Measurements from ENCODE around the gene TMEM132C. TPM values are rescaled to one million over a fixed set of nuclear protein-coding genes. Genes with fewer than 3 reads are reported as not detected.

TMEM132C gene
- total and polyA plus RNA-seq, 3 donors from 2014 or later = 2.9 to 5.5 (median 3.3) TPM

DNA sequence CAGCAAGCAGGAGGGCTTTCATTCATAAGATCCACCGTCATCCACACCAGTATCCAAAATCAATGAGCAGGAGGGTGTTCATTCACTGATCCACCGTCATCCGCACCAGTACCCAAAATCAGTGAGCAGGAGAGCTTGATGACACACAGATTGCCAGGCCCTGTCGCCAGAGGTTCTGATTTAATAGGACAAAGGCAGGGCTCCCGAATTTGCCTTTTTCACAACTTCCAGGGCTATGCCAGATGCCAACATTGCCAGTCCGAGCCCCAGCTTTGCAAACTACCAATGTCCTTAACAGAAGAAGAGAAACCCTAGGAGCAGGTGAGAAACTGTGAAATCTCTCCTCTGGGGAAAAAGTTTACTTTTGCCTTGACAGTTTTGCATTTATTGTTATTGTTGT lies 441.8 kb downstream of the TMEM132C start:
- Histone ChIP-seq H3K27me3 (no peaks in the 10 kb centered on the region), H3K27ac (no peak overlapping the region), H3K4me3 (no peak overlapping the region), H3K36me3 (ENCODE audit: low read depth, missing control alignments) (no peaks in the 10 kb centered on the region), H3K4me1 (no peaks in the 10 kb centered on the region), H3K9me3 (no peaks in the 10 kb centered on the region)
- no peak for DNase-seq
- 73 to 85% methylated on average over 6 of the region's 6 CpGs for WGBS, 2 donors
- intact Hi-C loops (cut with DNase I; ENCODE audit: low total_unique reads) = no loop called here
- TF ChIP-seq, protein P1, sequence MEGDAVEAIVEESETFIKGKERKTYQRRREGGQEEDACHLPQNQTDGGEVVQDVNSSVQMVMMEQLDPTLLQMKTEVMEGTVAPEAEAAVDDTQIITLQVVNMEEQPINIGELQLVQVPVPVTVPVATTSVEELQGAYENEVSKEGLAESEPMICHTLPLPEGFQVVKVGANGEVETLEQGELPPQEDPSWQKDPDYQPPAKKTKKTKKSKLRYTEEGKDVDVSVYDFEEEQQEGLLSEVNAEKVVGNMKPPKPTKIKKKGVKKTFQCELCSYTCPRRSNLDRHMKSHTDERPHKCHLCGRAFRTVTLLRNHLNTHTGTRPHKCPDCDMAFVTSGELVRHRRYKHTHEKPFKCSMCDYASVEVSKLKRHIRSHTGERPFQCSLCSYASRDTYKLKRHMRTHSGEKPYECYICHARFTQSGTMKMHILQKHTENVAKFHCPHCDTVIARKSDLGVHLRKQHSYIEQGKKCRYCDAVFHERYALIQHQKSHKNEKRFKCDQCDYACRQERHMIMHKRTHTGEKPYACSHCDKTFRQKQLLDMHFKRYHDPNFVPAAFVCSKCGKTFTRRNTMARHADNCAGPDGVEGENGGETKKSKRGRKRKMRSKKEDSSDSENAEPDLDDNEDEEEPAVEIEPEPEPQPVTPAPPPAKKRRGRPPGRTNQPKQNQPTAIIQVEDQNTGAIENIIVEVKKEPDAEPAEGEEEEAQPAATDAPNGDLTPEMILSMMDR (IDR thresholded peaks at IDR 0.05) = no peak
- no peak for TF ChIP-seq POLR2A (IDR thresholded peaks at IDR 0.05)

DNA sequence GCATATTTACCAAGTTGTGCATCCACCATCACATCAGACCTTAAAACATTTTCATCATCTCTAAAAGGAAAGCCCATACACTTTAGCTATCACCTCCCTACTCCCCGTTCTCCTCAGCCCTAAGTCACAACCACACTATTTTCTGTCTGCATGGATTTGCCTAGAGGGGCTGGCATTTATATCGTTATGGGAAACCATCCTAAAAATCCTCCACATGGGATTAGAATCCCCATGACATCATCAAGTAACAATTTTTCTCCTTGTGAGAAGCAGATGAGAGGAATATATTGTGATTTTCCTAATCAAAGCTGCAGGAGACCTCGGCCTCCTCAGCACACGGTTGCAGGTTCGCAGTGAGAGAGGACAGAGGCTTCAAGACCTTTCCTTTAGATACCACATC lies 442.7 kb downstream of the TMEM132C start:
- H3K4me3 ChIP-seq = no peak overlapping the region
- 71 to 86% methylated on average over 5 of the region's 5 CpGs for WGBS, 2 donors
- H3K27ac ChIP-seq = no peak overlapping the region
- no peak for TF ChIP-seq POLR2A (IDR thresholded peaks at IDR 0.05)
- TF ChIP-seq, protein P1 (IDR thresholded peaks at IDR 0.05) = no peak
- no peak for DNase-seq
- H3K4me1 ChIP-seq = no peaks in the 10 kb centered on the region
- H3K27me3 ChIP-seq = no peaks in the 10 kb centered on the region
- intact Hi-C loops (cut with DNase I; ENCODE audit: low total_unique reads) = no loop called here
- no peaks in the 10 kb centered on the region for H3K9me3 ChIP-seq
- H3K36me3 ChIP-seq (ENCODE audit: low read depth, missing control alignments) = no peaks in the 10 kb centered on the region

DNA sequence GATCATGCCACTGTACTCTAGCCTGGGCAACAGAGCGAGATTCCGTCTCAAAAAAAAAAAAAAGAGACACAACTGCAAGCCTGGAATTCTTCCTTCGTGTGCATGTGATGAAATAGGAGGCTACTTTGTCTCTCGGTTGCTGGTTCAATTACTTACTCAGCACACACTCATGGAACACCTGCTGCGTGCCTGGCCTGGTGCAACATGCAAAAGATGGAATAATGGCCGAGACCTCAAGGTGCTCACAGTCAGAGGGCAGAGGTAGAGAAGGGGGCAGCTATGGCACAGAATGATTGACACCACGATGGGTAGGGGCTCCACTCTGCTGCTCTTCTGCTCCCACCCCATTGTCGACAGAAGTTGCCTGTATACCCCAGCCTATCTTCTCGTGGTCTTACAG lies 444.5 kb downstream of the TMEM132C start:
- H3K27ac ChIP-seq = no peak overlapping the region
- no peaks in the 10 kb centered on the region for H3K4me1 ChIP-seq
- no peaks in the 10 kb centered on the region for H3K27me3 ChIP-seq
- H3K4me3 ChIP-seq = no peak overlapping the region
- intact Hi-C loops (cut with DNase I; ENCODE audit: low total_unique reads) = no loop called here
- H3K36me3 ChIP-seq (ENCODE audit: low read depth, missing control alignments) = no peaks in the 10 kb centered on the region
- TF ChIP-seq POLR2A (IDR thresholded peaks at IDR 0.05) = no peak
- TF ChIP-seq, protein P1 (IDR thresholded peaks at IDR 0.05) = no peak
- WGBS, 2 donors = 92% methylated on average over 7 to 9 of the region's 9 CpGs
- no peaks in the 10 kb centered on the region for H3K9me3 ChIP-seq
- no peak for DNase-seq

DNA sequence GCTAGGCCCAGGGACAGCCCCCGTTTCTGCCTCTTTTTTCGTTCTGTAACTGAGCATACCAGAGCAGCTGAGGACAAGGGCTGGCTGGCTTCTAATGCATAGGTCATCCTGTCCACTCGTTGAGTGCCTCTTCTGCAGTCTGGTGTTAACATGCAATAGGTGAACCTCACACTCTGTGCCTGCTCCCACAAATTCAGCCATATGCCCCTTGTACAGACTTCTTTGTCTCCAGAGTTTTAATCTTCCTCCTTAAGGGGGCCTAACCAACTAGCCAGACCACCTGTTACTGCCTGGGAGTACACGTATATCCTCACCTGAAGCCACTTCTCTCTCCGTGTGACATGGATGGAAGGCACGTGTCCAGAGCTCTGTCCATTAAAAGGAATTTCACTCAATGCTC lies 445.7 kb downstream of the TMEM132C start:
- no peak for DNase-seq
- no peak for TF ChIP-seq POLR2A (IDR thresholded peaks at IDR 0.05)
- TF ChIP-seq, protein P1 (IDR thresholded peaks at IDR 0.05) = no peak
- Histone ChIP-seq H3K4me3 (no peak overlapping the region), H3K36me3 (ENCODE audit: low read depth, missing control alignments) (no peaks in the 10 kb centered on the region), H3K27me3 (no peaks in the 10 kb centered on the region), H3K9me3 (no peaks in the 10 kb centered on the region), H3K4me1 (no peaks in the 10 kb centered on the region), H3K27ac (no peak overlapping the region)
- 85 to 90% methylated on average over 6 of the region's 6 CpGs for WGBS, 2 donors
- intact Hi-C loops (cut with DNase I; ENCODE audit: low total_unique reads) = no loop called here

DNA sequence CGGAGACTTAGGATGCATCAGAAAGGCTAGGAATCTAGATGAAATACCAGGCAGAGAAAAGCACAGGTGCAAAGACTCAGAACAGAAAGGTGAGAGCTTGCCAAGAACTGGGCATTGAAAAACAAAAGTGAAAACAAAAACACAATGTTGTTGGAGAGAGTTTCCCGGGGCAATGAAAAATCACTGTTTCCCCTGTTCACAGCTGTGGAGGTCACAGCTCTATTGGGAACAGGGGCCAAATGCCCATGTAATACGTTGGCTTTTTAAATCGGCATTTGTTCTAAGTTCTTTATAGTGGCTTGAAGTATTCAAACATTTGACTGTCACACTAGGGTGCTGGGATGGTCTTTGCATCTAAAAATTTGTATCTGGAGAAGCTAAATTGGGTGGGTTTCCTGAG lies 448.5 kb downstream of the TMEM132C start:
- DNase-seq = no peak

More for the DNA sequence above, 448.5 kb downstream of the TMEM132C start:
- 54 to 71% methylated on average over 4 of the region's 4 CpGs for WGBS, 2 donors
- no peaks in the 10 kb centered on the region for H3K36me3 ChIP-seq (ENCODE audit: low read depth, missing control alignments)
- no peaks in the 10 kb centered on the region for H3K4me1 ChIP-seq
- H3K4me3 ChIP-seq = no peak overlapping the region
- no peaks in the 10 kb centered on the region for H3K9me3 ChIP-seq
- intact Hi-C loops (cut with DNase I; ENCODE audit: low total_unique reads) = no loop called here
- no peak overlapping the region for H3K27ac ChIP-seq
- TF ChIP-seq, protein P1 (IDR thresholded peaks at IDR 0.05) = no peak
- no peak for TF ChIP-seq POLR2A (IDR thresholded peaks at IDR 0.05)
- H3K27me3 ChIP-seq = no peaks in the 10 kb centered on the region
